Esophagus mucosa (tissue), 1 donor: ENCODE results near the gene MGAT4B. TPM values are rescaled to one million over a fixed set of nuclear protein-coding genes. Genes with fewer than 3 reads are reported as not detected.

Source experiments
- ATAC-seq: fragments of 200-7000 bp; cut with Tn5 transposase; one replicate; pipeline ENCODE4 v1.9.1; 2020
- total RNA-seq: library from RNA; stranded (reverse); gene quantifications from one replicate; pipeline ENCODE4 v1.2.4, GENCODE V29; 2023
- donor health status: DM: yes; HTN: yes; CAD: no.

The MGAT4B gene
- total RNA-seq, 1 donor from 2014 or later: 72.1 TPM

DNA sequence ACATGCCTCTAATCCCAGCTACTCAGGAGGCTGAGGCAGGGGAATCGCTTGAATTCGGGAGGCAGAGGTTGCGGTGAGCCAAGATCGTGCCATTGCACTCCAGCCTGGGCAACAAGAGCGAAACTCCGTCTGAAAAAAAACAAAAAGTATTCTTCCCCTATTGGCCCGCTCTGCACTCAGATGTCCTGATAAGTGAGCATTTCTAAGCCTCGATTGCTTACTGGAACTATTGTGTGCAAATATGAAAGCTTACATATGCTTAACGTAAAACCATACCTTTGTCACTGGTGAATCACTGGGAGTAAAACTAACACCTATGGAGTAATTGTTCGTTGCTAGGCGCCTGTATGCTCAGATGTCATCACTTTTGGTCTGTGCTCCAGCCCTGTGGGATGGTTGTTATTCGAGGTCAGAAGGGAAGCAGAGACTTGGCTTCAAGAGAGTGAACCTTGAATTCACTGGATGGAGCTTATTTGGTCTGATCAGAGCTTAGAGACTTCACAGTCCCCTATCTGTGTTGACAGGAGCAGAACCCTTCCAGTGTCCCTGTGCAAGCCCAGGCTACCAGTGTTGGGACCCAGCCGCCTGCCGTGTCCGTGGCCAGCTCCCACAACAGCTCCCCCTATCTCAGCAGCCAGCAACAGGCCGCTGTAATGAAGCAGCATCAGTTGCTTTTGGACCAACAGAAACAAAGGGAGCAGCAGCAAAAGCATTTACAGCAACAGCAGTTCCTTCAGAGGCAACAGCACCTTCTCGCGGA, 38.2 kb downstream of the MGAT4B start:
- ATAC-seq: peak; percentile 42

DNA sequence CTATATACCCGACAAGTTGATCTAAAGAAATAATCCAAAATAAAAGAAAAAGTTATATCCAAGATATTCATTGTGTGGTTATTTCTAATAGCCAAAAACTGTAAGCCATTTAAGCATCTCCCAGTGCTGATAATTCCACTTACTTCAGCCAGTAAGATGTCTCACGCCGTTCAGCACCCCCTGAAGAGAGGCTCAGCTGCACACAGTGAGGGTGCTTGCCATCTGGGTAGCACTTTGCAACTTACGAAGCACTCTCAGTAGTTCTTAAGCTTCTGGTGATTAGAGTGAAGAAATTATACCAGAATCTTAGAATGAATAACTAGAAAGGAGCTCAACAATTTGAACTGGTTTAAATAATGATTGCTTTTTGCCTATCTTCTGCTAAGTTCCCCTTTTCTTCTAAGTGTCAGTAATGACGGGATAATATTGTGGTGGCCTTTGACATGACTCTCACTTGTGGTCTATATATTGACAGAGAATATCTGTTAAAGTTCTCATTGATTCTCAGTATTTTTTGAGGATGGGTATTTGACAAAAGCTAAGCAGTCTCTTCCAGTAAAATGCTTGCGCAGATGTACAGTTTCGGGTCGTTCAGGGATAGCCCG, 39.1 kb downstream of the MGAT4B start:
- no peak for ATAC-seq

DNA sequence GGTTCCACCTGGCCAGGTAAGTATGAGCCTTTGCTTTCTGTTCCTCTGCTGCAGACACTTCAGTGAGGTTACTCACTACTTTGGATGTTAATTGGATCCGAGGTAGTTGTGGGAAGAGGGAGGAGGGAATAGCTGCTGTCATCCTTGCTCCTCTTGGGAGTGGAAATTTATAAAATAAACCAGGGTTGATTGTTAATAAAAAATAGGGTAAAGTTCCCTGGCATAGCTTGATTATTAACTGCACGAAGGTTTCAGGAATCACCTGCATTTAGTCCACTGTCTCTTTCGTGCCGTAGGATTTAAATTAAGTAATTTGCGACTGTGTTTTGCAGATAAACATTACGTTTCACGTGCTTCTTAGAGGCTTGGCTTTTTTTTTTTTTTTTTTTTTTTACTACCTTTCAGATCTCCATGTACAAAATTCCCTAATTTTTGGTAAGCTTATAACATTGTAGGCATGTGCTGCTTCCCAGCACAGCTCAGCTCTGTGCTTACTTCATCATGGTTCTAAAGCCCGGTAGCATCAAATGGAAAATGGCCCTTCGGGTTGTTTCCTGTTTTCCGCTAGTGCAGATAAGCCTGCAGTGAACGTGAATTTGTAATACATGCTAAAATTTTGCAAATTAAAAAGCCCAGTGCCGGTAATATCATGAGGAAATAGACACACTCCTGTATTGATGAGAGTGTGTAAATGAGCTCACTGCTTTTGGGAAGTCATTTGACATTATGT, 39.8 kb downstream of the MGAT4B start:
- ATAC-seq: no peak

DNA sequence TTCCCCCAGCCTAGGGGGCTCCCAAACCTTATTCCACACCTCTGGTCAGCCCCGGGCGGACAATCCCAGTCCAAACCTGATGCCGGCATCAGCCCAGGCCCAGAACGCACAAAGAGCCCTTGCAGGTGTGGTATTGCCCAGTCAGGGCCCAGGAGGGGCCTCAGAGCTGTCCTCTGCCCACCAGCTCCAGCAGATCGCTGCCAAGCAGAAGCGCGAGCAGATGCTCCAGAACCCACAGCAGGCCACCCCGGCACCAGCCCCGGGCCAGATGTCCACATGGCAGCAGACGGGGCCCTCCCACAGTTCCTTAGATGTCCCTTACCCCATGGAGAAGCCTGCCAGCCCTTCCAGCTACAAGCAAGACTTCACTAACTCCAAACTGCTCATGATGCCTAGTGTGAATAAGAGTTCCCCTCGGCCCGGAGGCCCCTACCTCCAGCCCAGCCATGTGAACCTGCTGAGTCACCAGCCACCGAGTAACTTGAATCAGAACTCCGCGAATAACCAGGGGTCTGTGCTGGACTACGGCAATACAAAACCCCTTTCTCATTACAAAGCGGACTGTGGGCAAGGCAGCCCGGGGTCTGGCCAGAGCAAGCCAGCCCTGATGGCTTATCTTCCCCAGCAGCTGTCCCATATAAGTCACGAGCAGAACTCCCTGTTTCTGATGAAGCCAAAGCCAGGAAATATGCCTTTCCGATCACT, 40.5 kb downstream of the MGAT4B start:
- no peak for ATAC-seq

DNA sequence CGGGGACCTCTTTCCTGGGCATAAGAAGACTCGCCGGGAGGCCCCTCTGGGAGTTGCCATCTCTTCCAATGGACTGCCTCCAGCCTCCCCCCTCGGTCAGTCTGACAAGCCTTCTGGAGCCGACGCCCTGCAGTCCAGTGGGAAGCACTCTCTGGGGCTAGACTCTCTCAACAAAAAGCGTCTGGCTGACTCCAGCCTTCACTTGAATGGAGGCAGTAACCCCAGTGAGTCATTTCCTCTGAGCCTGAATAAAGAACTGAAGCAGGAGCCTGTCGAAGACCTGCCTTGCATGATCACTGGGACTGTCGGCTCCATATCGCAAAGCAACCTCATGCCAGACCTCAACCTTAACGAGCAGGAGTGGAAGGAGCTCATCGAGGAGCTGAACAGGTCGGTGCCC, 41.3 kb downstream of the MGAT4B start:
- ATAC-seq: peak; percentile 54

DNA sequence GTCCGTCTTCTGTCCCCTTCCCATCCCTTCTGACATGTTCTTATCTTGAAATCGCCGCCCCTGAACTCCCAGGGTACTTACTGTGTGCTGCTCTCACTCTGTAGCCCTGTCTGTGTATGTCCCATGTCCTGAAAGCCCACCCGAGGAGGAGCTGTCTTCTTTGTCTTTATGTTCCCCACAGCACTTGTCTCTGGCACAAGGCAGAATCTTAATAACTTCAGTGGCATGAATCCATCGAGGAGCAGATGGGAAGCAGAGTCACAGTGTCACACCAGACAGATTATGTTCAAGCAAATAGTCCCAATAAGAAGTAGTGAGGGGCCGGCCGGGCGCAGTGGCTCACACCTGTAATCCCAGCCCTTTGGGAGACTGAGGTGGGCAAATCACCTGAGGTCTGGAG, 42.6 kb downstream of the MGAT4B start:
- ATAC-seq: no peak

DNA sequence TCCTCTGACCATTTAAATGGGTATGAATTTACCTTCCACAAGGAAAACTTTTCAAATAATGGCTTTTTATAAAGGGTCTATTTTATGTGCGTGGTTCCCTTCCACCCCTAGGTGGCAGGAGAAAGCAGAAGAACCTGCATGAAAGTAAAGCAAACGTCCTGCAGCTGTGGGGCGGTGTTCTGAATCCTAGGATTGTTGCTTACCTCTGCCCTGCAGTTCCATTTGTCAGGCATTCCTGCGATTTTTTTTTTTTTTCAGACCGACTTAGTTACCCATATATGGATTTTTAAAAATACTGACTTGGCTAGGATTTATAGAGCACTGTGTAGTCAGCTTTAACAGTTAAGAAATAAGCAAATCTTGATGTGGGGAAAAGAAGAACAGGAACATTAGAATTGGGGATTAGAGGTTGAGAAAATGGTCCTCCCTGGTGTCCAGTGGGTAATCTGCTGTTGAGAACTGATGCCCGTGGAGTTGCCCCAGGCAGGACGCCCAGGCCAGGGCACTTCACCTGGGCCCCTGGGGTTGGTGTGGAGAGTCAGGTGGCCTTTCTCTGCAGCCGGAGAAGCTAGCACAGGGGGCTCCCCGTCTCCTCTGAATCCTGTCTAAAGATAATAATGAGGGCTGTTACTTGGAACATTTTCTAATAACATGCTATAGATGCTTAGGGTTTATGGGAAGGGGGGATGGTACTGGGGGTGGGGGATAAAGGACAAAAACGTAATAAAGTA, 43.3 kb downstream of the MGAT4B start:
- ATAC-seq: peak; percentile 68

DNA sequence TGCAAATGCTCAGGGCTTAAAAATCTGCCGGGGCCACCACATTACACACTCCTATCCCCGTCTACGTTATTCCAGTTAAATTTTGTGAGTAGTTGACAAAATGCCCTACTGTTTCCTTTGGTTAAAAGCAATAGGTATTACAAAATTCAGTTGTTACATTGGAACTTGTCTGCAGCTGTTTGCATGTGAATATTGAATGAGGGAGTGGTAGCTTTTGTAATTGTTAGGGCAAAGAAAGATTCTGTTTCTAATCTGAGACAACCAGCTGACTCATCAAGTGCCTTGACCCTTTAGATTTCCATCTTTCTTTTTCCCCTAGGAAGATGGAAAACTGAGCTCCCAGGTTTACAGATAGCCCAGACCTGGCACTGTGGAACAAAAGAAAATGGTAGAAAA, 43.9 kb downstream of the MGAT4B start:
- no peak for ATAC-seq

DNA sequence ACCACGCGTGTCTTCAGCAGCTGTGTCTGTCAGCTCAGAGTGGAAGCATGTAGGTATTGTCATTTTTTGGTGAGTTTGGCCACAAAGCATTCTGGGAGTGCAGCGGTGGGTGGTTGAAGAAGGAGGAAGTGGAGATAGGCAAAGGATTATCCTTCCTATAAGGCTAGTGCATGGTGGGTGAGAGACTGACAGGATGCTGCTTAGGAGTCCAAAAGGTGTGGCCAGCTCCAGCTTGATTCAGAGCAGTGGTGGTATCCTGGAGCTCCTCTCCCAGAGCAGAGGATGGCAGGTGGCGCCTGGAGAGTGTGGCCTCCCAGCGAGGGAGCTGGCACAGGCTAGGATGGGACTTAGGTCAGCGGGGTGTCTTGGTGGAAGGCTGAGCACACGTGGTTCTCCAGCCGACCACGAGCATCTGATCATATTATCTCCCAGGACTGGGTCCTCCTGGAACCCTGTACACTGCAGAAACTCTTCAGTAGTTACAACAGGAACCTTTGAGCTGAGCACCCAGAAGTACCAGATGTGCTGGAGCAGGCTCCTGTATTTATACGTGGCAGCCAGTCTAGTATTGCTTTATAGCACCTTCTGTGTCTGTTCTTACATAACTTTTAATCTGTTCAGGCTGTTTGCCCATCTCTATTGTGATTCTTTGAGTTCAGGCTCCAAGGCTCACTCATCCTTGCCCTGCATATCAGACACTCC, 44.4 kb downstream of the MGAT4B start:
- ATAC-seq: peak; percentile 55

DNA sequence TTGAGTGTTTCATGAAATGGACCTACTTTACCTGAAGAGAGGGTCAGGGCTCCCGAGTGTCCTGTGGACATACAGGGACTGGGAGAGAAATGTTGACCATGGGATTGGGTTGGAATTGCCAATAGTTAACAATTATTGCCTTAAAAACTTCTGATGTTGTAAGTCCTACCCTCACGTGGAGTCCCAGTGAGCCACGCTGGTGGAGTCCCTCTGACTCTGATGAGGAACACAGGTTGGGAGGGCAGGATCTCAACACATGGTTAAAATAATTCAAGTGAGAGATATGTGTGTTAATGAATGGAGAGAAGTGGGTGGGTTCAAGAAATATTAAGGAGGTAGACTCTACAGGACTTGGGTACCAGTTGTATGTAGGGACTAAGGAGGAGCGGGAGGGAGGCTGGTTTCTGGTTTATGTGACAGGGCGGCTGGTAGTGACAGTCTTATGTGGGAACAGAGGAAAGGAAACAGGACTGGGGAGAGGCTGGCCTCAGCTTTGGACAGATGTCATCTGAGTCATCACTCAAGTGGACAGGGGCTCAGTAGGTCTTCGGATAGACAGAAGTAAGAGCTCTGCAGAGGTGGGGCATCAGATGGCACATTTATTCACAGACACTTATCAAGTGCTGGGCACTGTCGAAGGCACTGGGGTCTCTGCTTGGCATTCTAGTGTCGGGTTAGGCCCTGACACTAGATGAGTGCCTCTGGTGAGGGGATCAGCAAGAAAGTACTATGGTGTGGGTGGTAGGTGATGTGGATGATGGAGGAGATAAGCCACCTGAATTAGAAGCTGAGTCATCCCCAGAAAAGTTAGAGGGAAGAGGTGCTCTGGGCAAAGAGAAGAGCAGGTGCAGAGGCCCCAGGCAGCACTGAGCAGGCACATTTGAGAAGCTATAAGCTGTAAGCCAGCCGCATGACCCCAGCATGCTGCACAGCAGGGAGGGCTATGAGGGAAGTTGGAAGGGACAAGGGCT, 46.8 kb downstream of the MGAT4B start:
- ATAC-seq: no peak

DNA sequence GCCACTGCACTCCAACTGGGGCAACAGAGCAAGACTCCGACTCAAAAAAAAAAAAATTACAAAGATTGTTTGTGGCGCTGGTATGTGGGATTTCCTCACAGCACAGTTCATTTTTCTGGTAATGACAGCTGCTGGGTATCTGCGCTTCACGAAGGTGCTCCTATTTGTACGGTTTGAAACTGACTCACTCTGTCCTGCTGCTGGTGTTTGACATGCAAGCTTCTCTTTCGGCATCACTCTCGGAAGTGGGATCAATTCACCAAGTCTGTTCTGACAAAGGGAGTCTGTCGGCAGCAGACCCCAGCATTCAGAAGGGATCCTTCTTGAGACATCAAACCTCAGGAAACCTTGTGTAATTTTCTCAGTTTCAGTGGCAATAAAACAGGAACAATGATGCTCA, 47.7 kb downstream of the MGAT4B start:
- ATAC-seq: no peak

DNA sequence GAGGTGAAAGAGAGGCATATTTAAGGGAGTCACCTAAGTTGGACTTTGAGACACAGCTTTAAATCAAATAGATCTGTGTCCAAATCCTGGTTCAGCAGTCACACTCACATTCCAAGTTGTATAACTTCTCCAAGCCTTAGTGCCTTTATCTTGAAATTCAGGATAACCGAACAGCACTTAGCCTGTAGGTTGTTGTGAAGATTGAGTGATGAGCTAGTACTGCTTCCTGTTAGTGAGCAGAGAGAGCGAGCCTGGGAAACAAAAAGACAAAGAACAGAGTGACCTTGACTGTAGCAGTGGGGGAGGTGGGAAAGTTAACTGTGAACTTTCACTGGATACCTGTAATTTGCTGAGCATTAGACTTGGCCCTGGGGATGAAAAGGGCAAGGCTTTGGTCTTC, 51.6 kb downstream of the MGAT4B start:
- no peak for ATAC-seq

DNA sequence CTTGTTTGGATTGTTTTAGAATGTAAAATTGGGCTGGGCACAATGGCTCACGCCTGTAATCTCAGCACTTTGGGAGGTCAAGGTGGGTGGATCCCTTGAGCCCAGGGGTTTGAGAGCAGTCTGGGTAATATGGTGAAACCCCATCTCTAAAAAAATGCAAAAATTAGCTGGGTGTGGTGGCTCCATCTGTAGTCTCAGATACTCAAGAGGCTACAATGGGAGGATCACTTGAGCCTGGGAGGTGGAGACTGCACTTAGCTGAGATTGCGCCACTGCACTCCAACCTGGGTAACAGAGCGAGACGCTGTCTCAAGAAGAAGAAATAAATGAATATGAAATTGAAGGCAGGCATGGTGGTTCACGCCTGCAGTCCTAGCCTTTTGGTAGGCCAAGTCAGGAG, 52.7 kb downstream of the MGAT4B start:
- ATAC-seq: no peak

DNA sequence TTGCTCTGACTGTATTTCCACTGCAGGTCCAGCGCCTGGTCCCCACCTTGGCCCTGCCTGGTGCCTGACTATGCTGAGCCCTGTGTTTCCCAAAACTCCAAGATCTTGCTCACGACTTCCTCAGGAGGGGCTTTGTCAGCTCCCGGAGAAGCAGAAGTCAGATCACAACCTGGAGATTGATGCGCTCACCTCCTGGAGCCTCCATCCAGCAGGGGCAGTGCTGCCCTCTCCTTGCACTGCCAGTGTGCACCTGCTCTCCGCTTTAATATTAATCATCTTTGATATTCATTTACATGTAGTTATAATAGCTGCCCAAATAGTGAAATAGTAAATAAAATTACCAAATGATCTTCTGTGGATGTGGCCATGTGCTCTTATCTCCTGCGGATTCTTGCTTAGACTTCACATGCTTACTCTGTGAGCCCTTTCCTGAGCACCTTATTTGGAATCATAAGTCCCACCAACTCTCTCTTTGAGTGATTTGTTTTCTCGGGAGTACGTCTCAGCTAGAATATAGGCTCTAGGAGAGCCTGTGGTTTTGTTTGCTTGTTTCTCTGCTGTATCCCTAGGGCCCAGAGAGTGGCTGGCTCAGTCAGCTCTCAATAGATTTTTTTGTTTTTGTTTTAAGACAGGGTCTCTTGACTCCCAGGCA, 56.7 kb downstream of the MGAT4B start:
- ATAC-seq: no peak

DNA sequence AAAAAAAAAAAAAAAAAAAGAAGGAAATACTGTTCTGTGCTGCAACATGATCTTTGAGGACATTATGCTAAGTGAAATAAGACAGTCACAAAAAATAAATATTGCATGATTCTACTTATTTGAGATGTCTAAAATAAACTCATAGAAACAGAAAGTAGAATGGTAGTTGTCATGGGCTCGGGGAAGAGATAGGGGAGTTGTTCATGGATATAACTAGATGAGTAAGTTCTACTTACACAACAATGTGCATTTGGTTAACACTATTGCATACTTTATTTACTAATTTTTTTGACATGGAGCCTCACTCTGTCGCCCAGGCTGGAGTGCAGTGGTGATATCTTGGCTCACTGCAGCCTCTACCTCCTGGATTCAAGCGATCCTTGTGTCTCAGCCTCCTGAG, 58.9 kb downstream of the MGAT4B start:
- no peak for ATAC-seq

Other genes with a start within 250 kb of the MGAT4B start
- 268 TPM for gene HNRNPH1, start 183.2 kb downstream of the MGAT4B start, total RNA-seq
- not detected for gene CBY3, start 125.8 kb downstream of the MGAT4B start, total RNA-seq
- gene CANX, start 107.9 kb downstream of the MGAT4B start, total RNA-seq: 375 TPM
- 15.4 TPM for gene MAML1, start 74.0 kb downstream of the MGAT4B start, total RNA-seq
- 5.1 TPM for gene LTC4S, start 12.9 kb downstream of the MGAT4B start, total RNA-seq
- 126 TPM for gene SQSTM1, start 14.0 kb upstream of the MGAT4B start, total RNA-seq
- gene MRNIP, start 52.0 kb upstream of the MGAT4B start, total RNA-seq: 8.3 TPM
- 66.3 TPM for gene TBC1D9B, start 101.0 kb upstream of the MGAT4B start, total RNA-seq